Mucosa of gallbladder (tissue), 1 donor: ENCODE data around the gene CCDC63. TPM values are rescaled to one million over a fixed set of nuclear protein-coding genes. Genes with fewer than 3 reads are reported as not detected.

Experiments used
- DNase-seq: peaks from one replicate; pipeline ENCODE4 v3.0.0-alpha.2; 2020; ENCODE audit warnings: low spot score
- total RNA-seq: library from RNA; stranded (reverse); gene quantifications from one replicate; pipeline ENCODE4 v1.2.1, GENCODE V29; 2021
- donor health status: DM: no; HTN: no; CAD: no.

Gene CCDC63
- total RNA-seq: not detected

- DNase-seq: peak; percentile 38
Observed at GRCh38 chr12:110846615-110847566, at the start of gene CCDC63. CCDC63 (plus strand) TSS chr12:110846987; CDS start chr12:110852955, 5,968 bp downstream.

- no peak for DNase-seq
Observed at GRCh38 chr12:110798461-110798860, 48.3 kb upstream of the CCDC63 start.

- no peak for DNase-seq
Observed at GRCh38 chr12:110802489-110802888, 44.3 kb upstream of the CCDC63 start.

GRCh38 chr12:110804406-110804805 lies 42.4 kb upstream of the CCDC63 start:
- no peak for DNase-seq

- DNase-seq: no peak
Observed at GRCh38 chr12:110807640-110808039, 39.1 kb upstream of the CCDC63 start.

- no peak for DNase-seq
Observed at GRCh38 chr12:110809149-110809548, 37.6 kb upstream of the CCDC63 start.

- DNase-seq: no peak
Observed at GRCh38 chr12:110811972-110812371, 34.8 kb upstream of the CCDC63 start.

- no peak for DNase-seq
Observed at GRCh38 chr12:110813285-110813684, 33.5 kb upstream of the CCDC63 start.

- DNase-seq: no peak
Observed at GRCh38 chr12:110813756-110814155, 33.0 kb upstream of the CCDC63 start.

- no peak for DNase-seq
Observed at GRCh38 chr12:110816248-110816647, 30.5 kb upstream of the CCDC63 start.

GRCh38 chr12:110816779-110817178 lies 30.0 kb upstream of the CCDC63 start:
- no peak for DNase-seq

- DNase-seq: no peak
Observed at GRCh38 chr12:110818511-110818910, 28.3 kb upstream of the CCDC63 start.

- DNase-seq: no peak
Observed at GRCh38 chr12:110819150-110819549, 27.6 kb upstream of the CCDC63 start.

GRCh38 chr12:110819646-110820045 lies 27.1 kb upstream of the CCDC63 start:
- DNase-seq: no peak

- no peak for DNase-seq
Observed at GRCh38 chr12:110821917-110822316, 24.9 kb upstream of the CCDC63 start.

- no peak for DNase-seq
Observed at GRCh38 chr12:110822821-110823415, 23.9 kb upstream of the CCDC63 start.

GRCh38 chr12:110824342-110824741 lies 22.4 kb upstream of the CCDC63 start:
- DNase-seq: no peak

GRCh38 chr12:110825530-110825929 lies 21.3 kb upstream of the CCDC63 start:
- no peak for DNase-seq

GRCh38 chr12:110826592-110827200 lies 20.1 kb upstream of the CCDC63 start:
- DNase-seq: peak; percentile 87

GRCh38 chr12:110829308-110829707 lies 17.5 kb upstream of the CCDC63 start:
- DNase-seq: no peak

- no peak for DNase-seq
Observed at GRCh38 chr12:110836291-110836690, 10.5 kb upstream of the CCDC63 start.

- DNase-seq: no peak
Observed at GRCh38 chr12:110841007-110841406, 5.8 kb upstream of the CCDC63 start.

GRCh38 chr12:110844131-110844530 lies 2.7 kb upstream of the CCDC63 start:
- DNase-seq: no peak
